Testis (tissue), 2 donors: ENCODE measurements around the gene ATG7.

Experiments used
- CTCF ChIP-seq, 3 experiments: fragments of 450-650 bp in 2 of 3; fragments of 200-600 bp in 1 of 3; sonication (generic) in 1 of 3; IDR thresholded peaks; one replicate each; pipeline ENCODE4 v1.5.1; 2016 to 2019; ENCODE audit warnings: antibody characterized with exemption in 3 of 3, mild to moderate bottlenecking in 2 of 3, moderate library complexity in 1 of 3
- POLR2A ChIP-seq: fragments of 450-650 bp; IDR thresholded peaks from one replicate; pipeline ENCODE4 v1.6.1; 2017; ENCODE audit warnings: antibody characterized with exemption, mild to moderate bottlenecking, moderate library complexity

- no peak for TF ChIP-seq CTCF (IDR thresholded peaks at IDR 0.05)
- no peak for TF ChIP-seq POLR2A
Measured at GRCh38 chr3:11532931-11533391, 260.8 kb downstream of the ATG7 start.
